ENCODE data around the gene PRPF6. TPM values are rescaled to one million over a fixed set of nuclear protein-coding genes. Genes with fewer than 3 reads are reported as not detected.
A peak's percentile ranks its signal among the peaks of the same experiment; 100 is the strongest.

Gene PRPF6
- total and polyA plus RNA-seq, 2 of the 13 experiments (the other 11 are each of a cell fraction or from before 2014, with no cell fraction given) = 63.7 to 101 TPM

DNA sequence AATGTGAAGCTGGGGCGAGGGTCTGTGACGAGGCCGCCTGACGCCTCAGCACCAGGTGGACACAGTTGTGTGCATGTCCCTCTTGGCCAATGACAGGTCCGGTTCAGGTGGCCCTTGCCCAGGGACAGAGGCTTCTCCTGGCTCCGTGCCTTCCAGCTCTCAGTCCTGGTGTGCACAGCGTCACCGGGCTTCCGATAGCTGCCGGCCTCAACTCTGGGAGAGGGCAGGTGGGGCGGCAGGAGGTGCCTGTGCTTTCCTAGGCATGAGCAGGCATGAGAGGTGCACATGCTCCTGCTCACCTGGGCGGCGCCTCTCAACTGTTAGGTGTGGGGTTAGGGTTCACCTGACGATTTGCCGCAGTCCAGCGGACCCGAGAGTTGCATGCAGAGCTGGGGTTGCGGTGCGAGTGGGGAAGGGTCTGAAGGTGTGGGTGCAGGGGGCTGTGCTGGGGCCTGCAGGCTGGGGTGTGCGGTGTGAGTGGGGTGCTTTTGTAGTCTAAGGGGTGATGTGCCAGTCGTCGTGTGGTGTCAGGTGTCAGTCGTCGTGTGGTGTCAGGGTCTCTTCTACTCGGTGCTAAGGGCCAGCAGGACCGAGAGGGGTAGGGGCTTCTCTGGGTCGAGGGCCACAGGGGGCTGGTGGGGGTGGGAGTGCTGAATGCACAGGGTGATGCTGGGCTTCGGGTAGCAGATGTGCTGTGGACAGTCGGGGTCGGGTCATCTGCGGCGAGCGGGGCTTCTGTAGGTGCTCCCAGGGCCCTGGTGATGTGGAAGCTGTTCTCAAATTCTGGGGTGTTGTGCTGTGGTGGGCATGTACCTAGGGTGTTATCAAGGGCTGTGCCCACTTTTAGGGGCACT, 72.3 kb downstream of the PRPF6 start (continued):
- TF ChIP-seq MXI1 (IDR thresholded peaks at IDR 0.05; ENCODE audit: borderline replicate concordance, low read depth, low read length) (peak; percentile 32; the same call in 1 of the 3 replicates), TEAD2 (CRISPR knock-in tag; IDR thresholded peaks at IDR 0.05) (no peak), ZNF776 (CRISPR knock-in tag; IDR thresholded peaks at IDR 0.05) (0 out of 2 replicates have a peak, but pooled peaks have one; percentile 1), HHEX (CRISPR knock-in tag; IDR thresholded peaks at IDR 0.05) (0 out of 2 replicates have a peak, but pooled peaks have one; percentile 11), ZNF557 (CRISPR knock-in tag; IDR thresholded peaks at IDR 0.05) (no peak; the same call in 1 of the 2 replicates), CBX1 (IDR thresholded peaks at IDR 0.05; ENCODE audit: low read depth) (no peak), MED1 (CRISPR knock-in tag; IDR thresholded peaks at IDR 0.05) (peak; percentile 61), ZFP36L2 (CRISPR knock-in tag; IDR thresholded peaks at IDR 0.05) (no peak; the same call in 1 of the 2 replicates), ZNF235 (CRISPR knock-in tag; IDR thresholded peaks at IDR 0.05; ENCODE audit: borderline replicate concordance) (0 out of 2 replicates have a peak, but pooled peaks have one; percentile 75), TBP (CRISPR knock-in tag; IDR thresholded peaks at IDR 0.05) (no peak), TGIF2 (CRISPR knock-in tag; IDR thresholded peaks at IDR 0.05) (no peak), NR3C1 (CRISPR knock-in tag; IDR thresholded peaks at IDR 0.05) (no peak), SKI (IDR thresholded peaks at IDR 0.05; ENCODE audit: partially characterized antibody) (peak; percentile 6), ZNF296 (CRISPR knock-in tag; conservative IDR thresholded peaks at IDR 0.05) (no peak), HOXA5 (CRISPR knock-in tag; IDR thresholded peaks at IDR 0.05) (no peak), PLRG1 (conservative IDR thresholded peaks at IDR 0.05) (no peak), ZNF501 (CRISPR knock-in tag; IDR thresholded peaks at IDR 0.05) (0 out of 2 replicates have a peak, but pooled peaks have one; percentile 61)
- TF ChIP-seq, protein P1, sequence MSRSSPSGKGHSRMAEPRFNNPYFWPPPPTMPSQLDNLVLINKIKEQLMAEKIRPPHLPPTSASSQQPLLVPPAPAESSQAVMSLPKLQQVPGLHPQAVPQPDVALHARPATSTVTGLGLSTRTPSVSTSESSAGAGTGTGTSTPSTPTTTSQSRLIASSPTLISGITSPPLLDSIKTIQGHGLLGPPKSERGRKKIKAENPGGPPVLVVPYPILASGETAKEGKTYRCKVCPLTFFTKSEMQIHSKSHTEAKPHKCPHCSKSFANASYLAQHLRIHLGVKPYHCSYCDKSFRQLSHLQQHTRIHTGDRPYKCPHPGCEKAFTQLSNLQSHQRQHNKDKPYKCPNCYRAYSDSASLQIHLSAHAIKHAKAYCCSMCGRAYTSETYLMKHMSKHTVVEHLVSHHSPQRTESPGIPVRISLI (CRISPR knock-in tag; IDR thresholded peaks at IDR 0.05; ENCODE audit: borderline replicate concordance) = 0 out of 2 replicates have a peak, but pooled peaks have one; percentile 20
- TF ChIP-seq, protein P2, sequence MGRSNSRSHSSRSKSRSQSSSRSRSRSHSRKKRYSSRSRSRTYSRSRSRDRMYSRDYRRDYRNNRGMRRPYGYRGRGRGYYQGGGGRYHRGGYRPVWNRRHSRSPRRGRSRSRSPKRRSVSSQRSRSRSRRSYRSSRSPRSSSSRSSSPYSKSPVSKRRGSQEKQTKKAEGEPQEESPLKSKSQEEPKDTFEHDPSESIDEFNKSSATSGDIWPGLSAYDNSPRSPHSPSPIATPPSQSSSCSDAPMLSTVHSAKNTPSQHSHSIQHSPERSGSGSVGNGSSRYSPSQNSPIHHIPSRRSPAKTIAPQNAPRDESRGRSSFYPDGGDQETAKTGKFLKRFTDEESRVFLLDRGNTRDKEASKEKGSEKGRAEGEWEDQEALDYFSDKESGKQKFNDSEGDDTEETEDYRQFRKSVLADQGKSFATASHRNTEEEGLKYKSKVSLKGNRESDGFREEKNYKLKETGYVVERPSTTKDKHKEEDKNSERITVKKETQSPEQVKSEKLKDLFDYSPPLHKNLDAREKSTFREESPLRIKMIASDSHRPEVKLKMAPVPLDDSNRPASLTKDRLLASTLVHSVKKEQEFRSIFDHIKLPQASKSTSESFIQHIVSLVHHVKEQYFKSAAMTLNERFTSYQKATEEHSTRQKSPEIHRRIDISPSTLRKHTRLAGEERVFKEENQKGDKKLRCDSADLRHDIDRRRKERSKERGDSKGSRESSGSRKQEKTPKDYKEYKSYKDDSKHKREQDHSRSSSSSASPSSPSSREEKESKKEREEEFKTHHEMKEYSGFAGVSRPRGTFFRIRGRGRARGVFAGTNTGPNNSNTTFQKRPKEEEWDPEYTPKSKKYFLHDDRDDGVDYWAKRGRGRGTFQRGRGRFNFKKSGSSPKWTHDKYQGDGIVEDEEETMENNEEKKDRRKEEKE (IDR thresholded peaks at IDR 0.05) = no peak
- TF ChIP-seq, protein P3, sequence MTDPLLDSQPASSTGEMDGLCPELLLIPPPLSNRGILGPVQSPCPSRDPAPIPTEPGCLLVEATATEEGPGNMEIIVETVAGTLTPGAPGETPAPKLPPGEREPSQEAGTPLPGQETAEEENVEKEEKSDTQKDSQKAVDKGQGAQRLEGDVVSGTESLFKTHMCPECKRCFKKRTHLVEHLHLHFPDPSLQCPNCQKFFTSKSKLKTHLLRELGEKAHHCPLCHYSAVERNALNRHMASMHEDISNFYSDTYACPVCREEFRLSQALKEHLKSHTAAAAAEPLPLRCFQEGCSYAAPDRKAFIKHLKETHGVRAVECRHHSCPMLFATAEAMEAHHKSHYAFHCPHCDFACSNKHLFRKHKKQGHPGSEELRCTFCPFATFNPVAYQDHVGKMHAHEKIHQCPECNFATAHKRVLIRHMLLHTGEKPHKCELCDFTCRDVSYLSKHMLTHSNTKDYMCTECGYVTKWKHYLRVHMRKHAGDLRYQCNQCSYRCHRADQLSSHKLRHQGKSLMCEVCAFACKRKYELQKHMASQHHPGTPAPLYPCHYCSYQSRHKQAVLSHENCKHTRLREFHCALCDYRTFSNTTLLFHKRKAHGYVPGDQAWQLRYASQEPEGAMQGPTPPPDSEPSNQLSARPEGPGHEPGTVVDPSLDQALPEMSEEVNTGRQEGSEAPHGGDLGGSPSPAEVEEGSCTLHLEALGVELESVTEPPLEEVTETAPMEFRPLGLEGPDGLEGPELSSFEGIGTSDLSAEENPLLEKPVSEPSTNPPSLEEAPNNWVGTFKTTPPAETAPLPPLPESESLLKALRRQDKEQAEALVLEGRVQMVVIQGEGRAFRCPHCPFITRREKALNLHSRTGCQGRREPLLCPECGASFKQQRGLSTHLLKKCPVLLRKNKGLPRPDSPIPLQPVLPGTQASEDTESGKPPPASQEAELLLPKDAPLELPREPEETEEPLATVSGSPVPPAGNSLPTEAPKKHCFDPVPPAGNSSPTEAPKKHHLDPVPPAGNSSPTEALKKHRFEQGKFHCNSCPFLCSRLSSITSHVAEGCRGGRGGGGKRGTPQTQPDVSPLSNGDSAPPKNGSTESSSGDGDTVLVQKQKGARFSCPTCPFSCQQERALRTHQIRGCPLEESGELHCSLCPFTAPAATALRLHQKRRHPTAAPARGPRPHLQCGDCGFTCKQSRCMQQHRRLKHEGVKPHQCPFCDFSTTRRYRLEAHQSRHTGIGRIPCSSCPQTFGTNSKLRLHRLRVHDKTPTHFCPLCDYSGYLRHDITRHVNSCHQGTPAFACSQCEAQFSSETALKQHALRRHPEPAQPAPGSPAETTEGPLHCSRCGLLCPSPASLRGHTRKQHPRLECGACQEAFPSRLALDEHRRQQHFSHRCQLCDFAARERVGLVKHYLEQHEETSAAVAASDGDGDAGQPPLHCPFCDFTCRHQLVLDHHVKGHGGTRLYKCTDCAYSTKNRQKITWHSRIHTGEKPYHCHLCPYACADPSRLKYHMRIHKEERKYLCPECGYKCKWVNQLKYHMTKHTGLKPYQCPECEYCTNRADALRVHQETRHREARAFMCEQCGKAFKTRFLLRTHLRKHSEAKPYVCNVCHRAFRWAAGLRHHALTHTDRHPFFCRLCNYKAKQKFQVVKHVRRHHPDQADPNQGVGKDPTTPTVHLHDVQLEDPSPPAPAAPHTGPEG (CRISPR knock-in tag; IDR thresholded peaks at IDR 0.05) = no peak; the same call in 1 of the 2 replicates

All from HepG2 (cell line).